Measurements from ENCODE around the gene PATJ.

Gene PATJ

DNA sequence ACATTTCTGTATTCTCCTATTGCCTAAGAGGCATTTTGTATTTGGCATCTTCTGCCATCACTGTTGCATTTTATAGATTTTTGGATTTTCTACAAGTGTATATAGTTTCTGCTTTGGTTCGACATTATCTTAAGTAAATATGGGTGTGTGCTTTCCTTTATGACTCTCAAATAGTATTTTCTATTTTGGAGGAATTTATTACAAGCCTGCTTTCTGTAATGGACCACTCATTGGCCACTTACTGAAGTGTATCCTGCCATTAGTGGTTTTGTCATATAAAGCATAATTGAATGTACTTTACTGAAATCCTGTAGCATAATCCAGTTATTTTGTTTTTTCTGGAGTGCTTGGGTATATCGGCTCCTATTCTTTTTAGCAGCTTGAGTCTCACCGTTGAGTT, 184.3 kb downstream of the PATJ start:
- Histone ChIP-seq H3K9me3 (ENCODE audit: control insufficient read depth, insufficient read depth, low read depth, low read length) (no peaks in the 10 kb centered on the region), H3K4me3 (ENCODE audit: low read depth, low read length) (no peak overlapping the region), H3K27ac (ENCODE audit: extremely low read depth, low read depth, low read length) (no peak overlapping the region), H3K4me1 (ENCODE audit: control insufficient read depth, insufficient read depth, low read length) (peaks cover 4% of the 10 kb centered on the region; the same call in 1 of the 2 replicates), H3K36me3 (ENCODE audit: control insufficient read depth in 2 of 2, insufficient read depth in 1 of 2, low read length in 2 of 2) (no peaks in the 10 kb centered on the region; a peak in 1 of 3 replicates)
- POLR2A ChIA-PET = no interaction called here
- TF ChIP-seq GLI2 (tag by site-specific recombination; IDR thresholded peaks at IDR 0.05; ENCODE audit: borderline replicate concordance, low read depth) = no peak
- peak; percentile 26; the same call in 1 of the 2 replicates for TF ChIP-seq OSR2 (tag by site-specific recombination; IDR thresholded peaks at IDR 0.05)
- TF ChIP-seq, protein P1, sequence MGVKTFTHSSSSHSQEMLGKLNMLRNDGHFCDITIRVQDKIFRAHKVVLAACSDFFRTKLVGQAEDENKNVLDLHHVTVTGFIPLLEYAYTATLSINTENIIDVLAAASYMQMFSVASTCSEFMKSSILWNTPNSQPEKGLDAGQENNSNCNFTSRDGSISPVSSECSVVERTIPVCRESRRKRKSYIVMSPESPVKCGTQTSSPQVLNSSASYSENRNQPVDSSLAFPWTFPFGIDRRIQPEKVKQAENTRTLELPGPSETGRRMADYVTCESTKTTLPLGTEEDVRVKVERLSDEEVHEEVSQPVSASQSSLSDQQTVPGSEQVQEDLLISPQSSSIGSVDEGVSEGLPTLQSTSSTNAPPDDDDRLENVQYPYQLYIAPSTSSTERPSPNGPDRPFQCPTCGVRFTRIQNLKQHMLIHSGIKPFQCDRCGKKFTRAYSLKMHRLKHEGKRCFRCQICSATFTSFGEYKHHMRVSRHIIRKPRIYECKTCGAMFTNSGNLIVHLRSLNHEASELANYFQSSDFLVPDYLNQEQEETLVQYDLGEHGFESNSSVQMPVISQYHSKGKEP (tag by site-specific recombination; IDR thresholded peaks at IDR 0.05) = 0 out of 2 replicates have a peak, but pooled peaks have one; percentile 5
- TF ChIP-seq KLF1 (tag by site-specific recombination; IDR thresholded peaks at IDR 0.05) = peak; percentile 47; the same call in 1 of the 2 replicates
- TF ChIP-seq PRDM6 (tag by site-specific recombination; IDR thresholded peaks at IDR 0.05) = peak; percentile 96
- no peak; the same call in 1 of the 2 replicates for TF ChIP-seq OVOL3 (tag by site-specific recombination; IDR thresholded peaks at IDR 0.05)
- CTCF ChIA-PET = interaction anchor here (0.5 kb wide), 1 partner anchor 12 kb away, joined by 4 read pairs; no protein-coding TSS in a partner anchor

DNA sequence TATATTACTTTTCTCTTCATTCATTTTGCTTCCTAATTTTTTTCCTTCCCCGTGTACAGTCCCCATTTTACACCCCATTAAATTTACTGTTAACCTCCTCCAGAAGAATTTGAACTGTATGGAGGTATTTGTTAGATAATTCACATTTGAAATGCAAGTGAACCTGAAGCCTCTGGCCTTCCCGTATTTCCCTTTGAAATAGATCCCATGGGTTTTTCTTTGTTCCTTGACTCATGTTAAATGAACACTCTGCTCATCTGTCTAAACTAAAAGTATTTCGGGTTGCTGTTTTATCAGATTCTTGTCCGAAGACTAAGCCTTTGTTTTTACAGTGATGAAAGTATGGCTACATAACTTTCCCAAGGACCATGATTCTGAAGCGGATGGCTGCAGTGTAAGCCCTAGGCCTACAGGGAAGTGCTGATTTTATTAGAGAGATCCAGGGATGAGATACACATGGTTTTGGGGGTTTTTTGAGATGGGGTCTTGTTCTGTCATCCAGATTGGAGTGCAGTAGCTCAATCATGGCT, 187.9 kb downstream of the PATJ start:
- POLR2A ChIA-PET = no interaction called here
- TF ChIP-seq AEBP2 (tag by site-specific recombination; IDR thresholded peaks at IDR 0.05; ENCODE audit: borderline replicate concordance) = no peak
- TF ChIP-seq ZBTB49 (tag by site-specific recombination; IDR thresholded peaks at IDR 0.05; ENCODE audit: low read depth) = no peak
- TF ChIP-seq, protein P1 (tag by site-specific recombination; IDR thresholded peaks at IDR 0.05) = no peak
- TF ChIP-seq SCRT2 (tag by site-specific recombination; IDR thresholded peaks at IDR 0.05) = no peak
- TF ChIP-seq YY1 (tag by site-specific recombination; IDR thresholded peaks at IDR 0.05) = no peak
- TF ChIP-seq ZNF521 (tag by site-specific recombination; IDR thresholded peaks at IDR 0.05) = no peak
- TF ChIP-seq ZNF324 (tag by site-specific recombination; IDR thresholded peaks at IDR 0.05) = no peak
- no peak for TF ChIP-seq ZNF449 (tag by site-specific recombination; IDR thresholded peaks at IDR 0.05)
- TF ChIP-seq ZNF16 (tag by site-specific recombination; IDR thresholded peaks at IDR 0.05; ENCODE audit: low read depth) = no peak
- Histone ChIP-seq H3K4me1 (ENCODE audit: control insufficient read depth, insufficient read depth, low read length) (peaks cover 4% of the 10 kb centered on the region; the same call in 1 of the 2 replicates), H3K4me3 (ENCODE audit: low read depth, low read length) (no peak overlapping the region), H3K27ac (ENCODE audit: extremely low read depth, low read depth, low read length) (no peak overlapping the region), H3K9me3 (ENCODE audit: control insufficient read depth, insufficient read depth, low read depth, low read length) (no peaks in the 10 kb centered on the region), H3K36me3 (ENCODE audit: control insufficient read depth in 2 of 2, insufficient read depth in 1 of 2, low read length in 2 of 2) (no peaks in the 10 kb centered on the region; a peak in 1 of 3 replicates)
- CTCF ChIA-PET = no interaction called here
